Stromal cell of bone marrow (primary cell): ENCODE results near the gene ITPKB.
A peak's percentile ranks its signal among the peaks of the same experiment; 100 is the strongest.
"Not testable (repeated sequence)": the region's sequence is repeated elsewhere in the genome, so short reads cannot be mapped to it uniquely, and the experiment has no call there.

Experiments
- DNase-seq: peaks from one replicate; pipeline ENCODE4 v3.0.0-alpha.2; 2012; ENCODE audit warnings: low read depth

The ITPKB gene

DNA sequence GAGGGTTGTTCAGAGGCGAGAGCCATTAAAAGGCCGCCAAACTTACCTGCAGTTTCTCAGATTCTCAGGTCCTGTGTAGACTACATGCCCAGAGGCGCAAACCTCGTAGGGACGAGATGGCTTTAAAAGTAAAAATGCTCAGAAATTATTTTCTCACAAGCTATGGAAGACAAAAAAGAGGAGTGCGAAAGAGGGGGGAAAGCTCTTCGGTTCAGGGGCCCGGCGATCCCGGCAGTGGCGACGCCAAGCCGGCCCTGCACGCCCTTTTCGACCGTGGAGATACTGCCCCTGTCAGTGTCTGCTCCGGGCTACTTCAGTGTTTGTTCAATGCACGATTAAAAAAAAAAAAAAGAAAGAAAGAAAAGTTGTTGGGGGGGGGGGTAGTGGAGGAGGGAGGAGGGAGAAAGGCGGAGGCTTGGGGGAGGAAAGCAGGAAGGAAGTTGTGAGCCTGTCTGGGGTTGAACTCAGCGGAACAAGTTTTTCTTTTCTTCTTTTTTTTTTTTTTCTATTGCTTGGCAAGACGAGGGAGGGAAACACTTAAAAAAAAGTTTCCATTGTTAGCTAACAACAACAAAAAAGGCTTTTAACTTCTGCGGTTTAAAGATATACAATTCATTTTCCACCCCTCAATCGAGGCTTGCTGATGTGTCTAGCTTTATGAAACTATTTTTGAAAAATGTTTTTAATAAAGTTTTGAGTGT is at the start of gene ITPKB:
Gene ITPKB (minus strand): TSS at position 288 of the 701 bp plus-strand sequence. CDS start 1,824 bp downstream, outside the sequence.
- DNase-seq: peak; percentile 69

DNA sequence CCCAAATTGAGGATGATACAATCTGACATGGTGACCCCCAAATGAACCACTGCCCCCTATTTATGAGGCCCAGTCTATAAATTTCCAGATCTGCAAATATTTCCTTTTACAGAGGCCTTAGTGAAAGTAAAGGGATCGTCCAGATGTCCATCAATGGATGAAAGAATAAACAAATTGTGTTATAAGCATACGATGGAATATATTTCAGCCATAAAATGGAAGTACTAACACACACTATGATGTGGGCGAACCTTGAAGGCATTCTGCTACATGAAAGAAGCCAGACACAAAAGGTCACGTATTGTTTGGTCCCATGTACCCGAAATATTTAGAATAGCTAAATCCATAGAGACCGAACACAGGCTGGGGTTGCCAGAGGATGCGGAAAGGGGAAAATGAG is 48.6 kb upstream of the ITPKB start:
- no peak for DNase-seq

DNA sequence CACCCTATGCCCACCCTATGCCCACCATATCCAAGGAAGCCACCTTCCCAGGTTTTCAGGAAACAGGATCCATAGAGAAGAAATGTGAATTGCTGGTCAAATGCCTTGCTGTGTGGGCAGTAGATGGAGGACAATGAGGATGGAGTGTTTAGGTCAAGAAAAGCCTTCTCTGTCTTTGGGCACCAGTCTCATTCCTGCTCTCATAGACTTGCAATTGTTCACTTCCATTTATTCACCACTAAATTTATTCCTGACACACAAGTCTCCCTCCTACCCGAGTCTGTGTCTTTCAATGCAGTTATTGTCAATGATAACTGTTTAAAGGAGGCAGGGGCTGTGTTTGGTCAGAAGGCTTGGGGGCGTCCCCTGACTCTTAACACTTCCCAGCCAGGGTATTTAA is 48.0 kb upstream of the ITPKB start:
- DNase-seq: no peak

DNA sequence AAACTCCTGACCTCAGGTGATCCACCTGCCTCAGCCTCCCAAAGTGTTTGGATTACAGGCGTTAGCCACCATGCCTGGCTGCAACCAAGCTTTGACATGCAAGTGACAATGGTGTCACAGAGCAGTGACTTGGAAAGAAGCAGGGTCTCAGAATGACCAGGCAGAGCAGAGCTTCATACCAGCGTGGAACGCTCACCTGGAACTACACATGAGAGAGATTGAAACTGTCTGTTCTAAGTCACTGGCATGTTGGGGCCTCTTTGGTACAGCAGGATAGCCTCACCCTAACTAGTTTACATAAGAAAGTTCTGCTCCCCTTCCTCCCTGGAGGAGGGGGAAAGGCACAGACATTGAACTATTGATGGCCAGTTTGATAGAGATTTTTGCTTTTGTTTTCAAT is 47.5 kb upstream of the ITPKB start:
- no peak for DNase-seq

DNA sequence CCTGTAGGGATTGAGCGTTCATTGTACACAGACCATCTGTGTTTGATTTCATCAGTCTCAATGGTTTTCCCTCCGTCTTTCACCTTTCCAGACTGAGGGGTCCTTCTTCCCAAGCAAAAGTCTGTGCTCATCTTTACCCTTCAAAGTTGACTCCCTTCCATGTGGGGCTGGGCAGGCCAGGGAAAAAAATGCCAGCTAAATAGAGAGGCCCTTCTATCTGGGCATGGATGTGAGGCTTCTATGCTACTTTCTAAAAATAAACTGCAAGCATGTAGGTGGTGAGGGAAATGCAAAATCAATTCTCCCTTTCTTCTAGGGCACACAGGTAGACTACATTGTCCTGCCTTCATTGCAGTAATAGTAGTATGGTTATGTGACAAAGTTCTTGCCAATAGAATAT is 46.7 kb upstream of the ITPKB start:
- DNase-seq: no peak

DNA sequence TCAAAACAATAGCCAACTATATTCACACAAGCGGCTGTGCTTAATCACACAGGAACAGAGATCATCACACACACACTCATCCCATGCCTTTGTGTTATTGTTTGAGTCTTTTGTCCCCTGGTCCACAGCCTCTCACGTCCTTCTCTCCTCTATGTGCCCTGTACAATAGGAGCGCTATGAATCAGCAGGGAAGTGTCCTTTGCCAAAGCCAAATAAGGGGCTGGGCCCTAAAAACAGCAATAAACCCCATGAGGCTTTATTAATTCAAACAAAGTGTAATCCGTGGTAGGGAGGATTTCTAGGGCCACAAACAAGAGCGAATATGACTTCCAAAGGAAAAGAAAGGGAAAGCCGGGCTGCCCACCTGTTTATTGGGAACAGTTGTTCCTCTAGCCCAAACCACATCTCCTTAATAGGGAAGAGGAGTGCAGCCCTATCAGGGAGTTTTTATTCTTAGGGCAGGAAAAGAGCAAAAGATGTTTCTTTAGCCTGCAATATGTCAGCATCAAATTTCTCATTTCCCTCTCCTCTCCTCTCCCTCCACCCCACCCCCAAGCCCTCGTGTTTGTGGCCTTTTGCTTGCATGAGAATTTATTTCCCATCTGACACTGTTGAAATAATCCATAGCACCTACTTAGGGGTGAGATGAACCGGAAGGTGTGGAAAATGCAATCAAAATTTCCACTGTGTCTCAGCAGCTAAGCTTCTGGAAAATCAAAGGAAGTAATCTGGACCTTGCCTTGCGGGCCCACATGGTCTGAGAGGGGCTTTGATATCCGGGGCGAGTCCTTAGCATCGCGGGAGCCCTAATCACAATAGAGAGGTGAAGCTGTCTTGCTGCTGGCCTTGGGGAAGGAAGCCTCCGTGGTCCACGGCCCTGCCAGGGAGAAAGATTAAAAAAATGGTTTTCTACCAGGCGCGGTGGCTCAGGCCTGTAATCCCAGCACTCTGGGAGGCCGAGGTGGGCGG is 45.3 kb upstream of the ITPKB start:
- DNase-seq: no peak

DNA sequence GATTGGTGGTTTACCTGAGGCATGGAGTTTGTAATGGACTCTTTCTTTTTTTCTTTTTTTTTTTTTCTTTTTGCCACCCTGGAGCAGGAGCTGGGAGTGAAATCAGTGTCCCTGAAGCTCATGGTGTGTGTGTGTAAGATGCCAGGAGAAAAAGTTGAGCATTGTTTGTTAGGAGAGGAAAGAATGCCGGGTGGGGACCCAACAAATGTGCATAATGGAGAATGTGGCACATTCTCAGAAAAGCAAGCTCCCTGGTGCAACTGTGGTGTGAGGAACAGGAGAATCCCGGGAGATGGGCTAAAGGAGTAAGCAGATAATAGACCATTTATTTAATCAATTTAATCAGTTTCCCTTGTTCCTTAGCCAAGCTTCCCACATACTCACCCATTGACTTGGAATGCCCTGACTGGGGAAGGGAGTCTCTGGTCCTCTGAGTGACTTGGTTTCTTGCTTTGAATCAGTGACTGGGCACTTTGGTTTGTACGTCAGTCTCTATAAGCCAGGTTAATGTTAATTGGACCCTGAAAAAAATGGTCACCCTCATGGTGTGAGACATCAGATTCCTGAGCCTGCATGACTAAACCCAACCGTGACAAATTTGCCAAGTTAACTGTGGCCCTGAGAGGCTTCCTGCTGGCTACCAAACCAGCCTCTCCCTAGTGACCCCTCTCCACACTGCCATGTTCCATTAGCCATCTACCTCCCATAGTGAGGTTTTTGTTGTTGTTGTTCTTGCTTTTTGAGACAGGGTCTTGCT is 43.9 kb upstream of the ITPKB start:
- DNase-seq: no peak

DNA sequence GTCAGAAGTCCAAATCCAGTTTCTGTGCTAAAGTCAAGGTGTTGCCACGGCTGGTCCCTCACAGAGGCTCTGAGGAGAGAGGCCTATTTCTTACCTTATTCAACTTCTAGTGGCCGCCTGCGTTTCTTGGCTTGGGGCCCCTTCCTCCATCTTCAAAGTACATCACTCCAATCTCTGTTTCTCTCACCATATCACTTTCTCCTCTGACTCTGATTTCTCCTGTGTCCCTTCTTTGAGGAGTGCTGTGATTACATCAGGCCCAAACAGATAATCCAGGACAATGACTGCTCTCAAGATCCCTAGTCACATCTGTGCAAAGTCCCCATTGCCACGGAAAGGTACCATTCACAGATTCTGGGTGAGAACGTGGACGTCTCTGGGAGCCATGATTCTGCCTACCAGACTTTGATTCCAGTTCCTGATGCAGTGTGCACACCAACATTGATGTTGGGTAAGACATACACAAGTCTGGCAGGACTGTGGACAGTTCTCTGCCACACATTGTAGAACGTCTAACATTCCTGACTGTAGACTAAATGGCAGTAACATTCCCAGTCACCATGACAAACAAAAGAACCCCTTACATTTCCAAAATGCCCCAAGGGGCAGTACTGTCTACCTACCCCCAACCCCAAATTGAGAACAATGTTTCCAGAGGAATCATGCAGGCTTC is 43.0 kb upstream of the ITPKB start:
- no peak for DNase-seq

DNA sequence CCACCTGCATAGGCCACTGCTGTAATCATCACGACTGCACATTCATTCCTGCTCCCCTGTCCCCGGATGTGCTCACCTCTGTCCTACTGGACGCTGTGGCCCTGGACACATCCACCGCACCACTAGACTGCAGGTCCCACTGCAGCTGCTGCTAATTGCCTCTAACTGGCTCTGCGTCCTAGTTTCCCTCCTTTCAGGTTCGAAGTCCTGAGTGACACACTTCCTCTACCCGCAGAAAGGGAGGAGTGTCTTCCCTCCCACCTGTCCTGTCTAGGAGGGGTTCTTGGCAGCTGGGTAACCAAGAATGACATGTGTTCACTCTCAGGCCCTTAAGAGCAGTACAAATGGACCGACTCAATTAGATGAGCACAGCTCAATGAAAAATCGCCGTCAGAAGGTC is 40.5 kb upstream of the ITPKB start:
- no peak for DNase-seq

DNA sequence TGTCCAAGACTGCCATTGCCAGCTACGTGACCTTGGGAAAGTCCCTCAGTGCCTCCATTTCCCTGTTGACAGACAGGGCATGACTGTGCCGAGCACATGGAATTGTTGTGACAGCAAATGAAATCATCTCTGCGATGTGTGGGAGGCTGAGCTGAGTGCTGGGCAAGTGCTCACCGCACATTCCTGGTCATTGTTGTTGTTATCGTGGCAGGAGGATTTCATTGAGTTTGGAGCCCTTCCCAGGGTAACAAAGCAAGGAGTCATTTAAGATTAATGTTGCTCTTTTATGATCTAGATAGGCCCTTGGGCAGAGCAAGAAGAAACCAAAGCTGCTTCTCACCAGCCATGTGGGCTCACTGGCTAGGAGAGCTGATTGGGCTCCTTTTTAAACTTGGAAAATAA is 39.6 kb upstream of the ITPKB start:
- DNase-seq: peak; percentile 92

DNA sequence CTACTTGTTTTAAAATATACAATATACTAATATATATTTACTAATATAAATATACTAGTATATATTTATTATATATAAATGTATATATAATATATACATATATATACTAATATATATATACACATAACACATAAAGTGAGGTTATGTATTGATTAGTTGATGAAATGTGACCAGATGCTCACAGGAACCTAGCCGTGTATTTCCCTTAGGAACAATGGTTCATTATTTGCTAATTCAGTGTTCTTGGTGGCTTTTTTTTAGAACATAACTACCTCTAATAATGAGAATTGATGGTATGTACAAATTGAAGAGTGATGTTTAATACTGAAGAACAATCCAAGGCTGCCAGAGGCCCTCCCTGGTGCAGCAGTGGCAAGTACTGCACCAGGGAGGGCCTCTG is 37.9 kb upstream of the ITPKB start:
- no peak for DNase-seq

DNA sequence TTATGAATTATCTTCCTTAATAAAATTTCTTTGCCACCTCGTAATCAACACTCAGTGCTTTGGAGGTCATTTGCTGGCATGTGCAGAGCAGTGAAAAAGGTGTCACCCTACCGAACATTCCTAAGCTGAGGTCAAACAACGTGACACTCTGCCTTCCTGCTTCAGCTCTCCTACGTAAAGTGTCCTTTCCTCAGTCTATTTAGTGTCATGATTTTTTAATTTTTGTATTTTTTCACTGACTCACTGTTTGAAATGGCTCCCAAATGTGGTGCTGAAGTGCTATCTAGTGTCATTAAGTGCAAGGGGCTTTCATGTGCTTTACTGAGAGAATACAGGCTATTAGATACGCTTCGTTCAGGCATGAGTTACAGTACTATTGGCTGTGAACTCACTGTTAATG is 37.0 kb upstream of the ITPKB start:
- no peak for DNase-seq

DNA sequence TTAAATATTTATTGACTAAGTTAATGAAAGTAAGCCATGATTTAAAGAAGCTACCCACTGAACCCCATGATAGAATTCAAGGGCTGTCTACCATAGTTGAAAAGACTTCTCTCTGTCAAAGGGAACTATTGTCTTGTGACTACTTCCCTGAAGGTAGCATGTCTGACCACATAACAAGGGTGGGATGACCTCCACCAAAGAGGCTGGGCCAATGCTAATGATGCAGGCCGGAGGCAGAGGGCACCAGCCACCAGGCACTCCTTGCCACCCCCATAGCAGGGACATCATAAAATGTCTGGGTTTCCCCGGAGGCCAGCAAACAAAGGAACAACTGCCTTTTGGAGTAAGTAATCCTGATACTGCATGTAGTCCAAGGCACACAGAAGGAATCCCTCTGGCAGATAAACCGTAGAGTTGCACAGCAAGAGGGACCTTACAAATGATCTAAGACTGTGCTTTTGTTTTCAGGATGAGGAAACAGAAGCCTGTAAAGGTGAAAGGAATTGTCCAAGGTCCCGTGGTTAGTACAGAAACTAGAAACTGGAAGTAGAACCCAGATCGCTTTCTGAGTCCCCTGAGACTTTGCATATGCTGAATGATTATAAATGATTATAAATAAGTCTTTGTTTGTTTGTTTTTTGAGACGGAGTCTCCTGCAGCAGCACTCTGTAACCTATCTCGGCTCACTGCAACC is 33.5 kb upstream of the ITPKB start:
- no peak for DNase-seq

DNA sequence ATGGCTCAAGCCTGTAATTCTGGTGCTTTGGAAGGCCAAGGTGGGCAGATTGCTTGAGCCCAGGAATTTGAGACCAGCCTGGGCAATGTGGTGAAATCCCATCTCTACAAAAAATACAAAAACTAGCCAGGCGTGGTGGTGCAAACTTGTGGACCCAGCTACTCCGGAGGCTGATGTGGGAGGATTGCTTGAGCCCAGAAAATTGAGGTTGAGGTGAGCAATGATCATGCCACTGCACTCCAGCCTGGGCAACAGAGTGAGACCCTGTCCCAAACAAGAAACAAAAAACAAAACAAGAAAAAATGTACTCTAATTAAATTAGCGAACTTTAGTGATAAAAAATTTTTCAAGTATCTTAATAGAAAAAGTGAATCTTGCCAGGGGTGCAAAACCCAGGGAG is 28.1 kb upstream of the ITPKB start:
- not testable (repeated sequence) for DNase-seq

DNA sequence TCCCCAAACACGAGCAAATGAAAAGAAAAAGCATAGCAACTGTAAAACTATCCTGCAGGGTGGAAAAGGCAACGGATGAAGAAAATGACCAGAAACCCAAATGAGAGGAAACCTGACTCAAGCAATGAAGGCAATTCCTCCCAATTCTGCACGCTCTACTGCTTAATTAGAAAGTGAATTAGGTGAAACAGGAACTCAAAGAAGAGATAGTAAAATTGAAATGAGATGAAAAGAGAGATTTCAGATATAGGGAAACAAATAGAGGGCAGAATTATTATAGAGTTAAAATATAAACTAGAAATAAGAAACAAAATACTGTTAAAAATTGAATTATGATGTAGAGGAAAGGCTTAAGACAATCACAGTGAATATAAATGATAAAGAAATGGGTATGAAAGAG is 27.5 kb upstream of the ITPKB start:
- no peak for DNase-seq

DNA sequence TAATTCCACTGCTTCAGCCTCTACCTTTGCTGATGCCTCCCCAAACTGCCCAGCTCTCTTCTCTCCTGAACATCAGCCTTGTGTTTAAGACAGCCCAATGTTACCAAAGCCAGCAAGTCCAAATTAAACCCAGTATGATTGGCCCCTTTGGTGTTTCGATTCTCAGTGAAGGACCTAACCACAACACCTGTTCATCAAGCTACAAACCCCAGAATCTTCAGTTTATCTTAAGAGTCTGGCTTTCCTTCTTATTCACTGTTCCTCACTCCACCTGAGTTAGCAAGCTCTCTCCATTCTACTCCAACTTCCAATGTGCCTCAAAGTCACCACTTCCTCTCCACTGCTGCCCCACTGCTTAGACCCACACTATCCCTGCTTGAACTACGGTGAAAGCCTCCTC is 25.5 kb upstream of the ITPKB start:
- DNase-seq: no peak

DNA sequence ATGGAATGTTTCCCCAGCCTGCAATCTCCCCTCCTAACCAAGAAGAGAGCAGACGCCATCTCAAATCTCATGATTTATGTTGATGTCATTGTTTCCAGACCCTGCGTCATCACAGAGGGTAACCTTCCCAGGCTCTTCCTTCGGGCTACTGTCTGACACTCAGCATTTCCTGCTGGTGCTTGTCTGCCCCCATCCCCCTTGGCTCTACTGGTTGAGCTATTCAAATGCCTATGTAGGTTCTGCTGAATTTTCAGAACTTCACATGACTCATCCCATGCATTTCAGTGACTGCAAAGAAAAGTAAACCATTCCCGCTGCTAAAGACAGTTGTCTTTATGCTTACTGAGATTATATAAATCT is 24.8 kb upstream of the ITPKB start:
- peak; percentile 74 for DNase-seq

DNA sequence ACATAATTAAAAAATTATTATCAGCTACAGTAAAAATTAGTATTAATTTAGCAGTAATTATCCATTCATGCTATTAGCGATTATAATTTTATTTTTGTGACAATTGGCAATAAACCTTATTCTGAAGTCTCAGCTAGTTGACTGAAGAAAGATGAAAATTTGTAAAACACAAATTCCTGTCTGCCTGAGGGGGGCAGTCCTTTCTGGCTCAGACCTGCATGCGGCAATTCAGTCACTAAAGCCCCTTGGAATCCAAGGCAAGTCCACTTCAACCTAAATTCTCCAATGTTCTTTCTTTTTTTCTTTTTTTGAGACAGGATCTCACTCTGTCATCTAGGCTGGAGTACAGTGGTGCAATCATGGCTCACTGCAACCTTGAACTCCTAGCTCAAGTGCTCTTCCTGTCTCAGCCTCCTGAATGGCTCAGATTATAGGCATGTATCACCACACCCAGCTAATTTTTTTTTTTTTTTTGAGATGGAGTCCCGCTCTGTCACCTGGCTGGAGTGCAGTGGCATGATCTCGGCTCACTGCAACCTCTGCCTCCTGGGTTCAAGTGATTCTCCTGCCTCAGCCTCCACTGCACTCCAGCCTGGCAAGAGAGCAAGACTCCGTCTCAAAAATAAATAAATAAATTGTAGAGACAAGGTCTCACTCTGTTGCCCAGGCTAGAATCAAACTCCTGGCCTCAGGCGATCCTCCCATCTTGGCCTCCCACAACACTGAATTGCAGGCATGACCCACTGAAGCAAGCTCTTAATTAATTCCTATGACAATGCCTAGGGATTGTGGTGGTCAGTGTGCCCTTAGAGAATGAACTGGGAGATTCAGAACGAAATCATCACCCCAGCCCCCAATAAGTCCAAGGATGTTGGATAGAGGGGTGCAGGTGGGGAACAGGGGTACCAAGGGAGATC is 24.2 kb upstream of the ITPKB start:
- DNase-seq: no peak

DNA sequence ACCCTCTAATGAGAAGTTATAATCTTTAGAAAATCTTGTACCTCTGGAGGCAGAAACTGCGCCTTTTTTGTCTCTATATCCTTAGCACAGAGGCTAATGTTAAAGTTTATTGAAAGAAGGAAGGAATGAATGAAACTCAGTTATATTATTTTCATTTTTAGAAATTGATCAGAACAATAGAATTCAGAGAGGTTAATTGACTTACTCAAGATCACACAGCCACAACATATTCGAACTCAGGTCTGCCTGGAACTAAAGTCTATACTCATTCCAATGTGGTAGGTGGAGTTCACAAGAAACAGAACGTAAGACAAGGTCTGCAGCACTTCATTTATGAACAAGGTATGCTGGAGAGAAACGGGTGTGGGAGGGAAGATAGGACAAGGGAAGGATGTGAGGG is 23.0 kb upstream of the ITPKB start:
- no peak for DNase-seq

DNA sequence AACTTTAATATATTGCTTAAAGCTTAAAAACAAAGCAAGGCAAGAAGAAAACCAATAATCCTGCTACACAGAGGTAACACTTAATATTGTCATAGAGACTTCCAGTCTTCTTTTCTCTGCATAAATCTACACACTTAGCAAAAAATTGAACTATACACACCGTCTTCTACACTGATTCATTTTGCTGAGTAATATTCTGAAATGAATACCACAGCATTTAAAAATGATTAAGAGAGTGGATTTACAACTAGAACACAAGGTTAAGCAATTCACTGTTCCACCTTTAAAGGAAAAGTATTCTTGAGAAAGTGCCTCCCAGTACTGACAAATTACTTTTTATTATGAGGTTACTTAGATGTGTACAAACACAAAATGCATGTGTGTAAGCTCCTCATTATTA is 22.2 kb upstream of the ITPKB start:
- no peak for DNase-seq
